Activated CD4-positive, CD25-positive, alpha-beta regulatory T cell treated with anti-CD3 and anti-CD28 coated beads, Interleukin-2, amount 50 U/mL, for 16 hours (primary cell): ENCODE results near the gene FCRL4.
"Not testable (repeated sequence)": the region's sequence is repeated elsewhere in the genome, so short reads cannot be mapped to it uniquely, and the experiment has no call there.

ENCODE experiments used
- DNase-seq: peaks from one replicate; pipeline ENCODE4 v3.0.0-alpha.2; 2020; ENCODE audit warnings: low read depth, low spot score

The FCRL4 gene

GRCh38 chr1:157551694-157552693 lies 45.9 kb downstream of the FCRL4 start, which contains the start of gene FCRL5:
Gene FCRL5 (minus strand): TSS chr1:157552515. CDS start chr1:157552362, 153 bp downstream.
- DNase-seq: no peak

GRCh38 chr1:157548081-157548480 lies 49.8 kb downstream of the FCRL4 start:
- DNase-seq: not testable (repeated sequence)

GRCh38 chr1:157542676-157543075 lies 55.2 kb downstream of the FCRL4 start:
- no peak for DNase-seq

- DNase-seq: no peak
Measured at GRCh38 chr1:157540852-157541251, 57.0 kb downstream of the FCRL4 start.

GRCh38 chr1:157540160-157540748 lies 57.6 kb downstream of the FCRL4 start:
- DNase-seq: no peak

GRCh38 chr1:157539568-157539967 lies 58.3 kb downstream of the FCRL4 start:
- no peak for DNase-seq

GRCh38 chr1:157532569-157532968 lies 65.3 kb downstream of the FCRL4 start:
- DNase-seq: no peak

- no peak for DNase-seq
Measured at GRCh38 chr1:157523774-157524493, 74.0 kb downstream of the FCRL4 start.
